OCI-LY1 (cell line): ENCODE data around the gene MED15.
"Not testable (repeated sequence)": the region's sequence is repeated elsewhere in the genome, so short reads cannot be mapped to it uniquely, and the experiment has no call there.

Experiments used
- H2AFZ ChIP-seq: fragments of 200-600 bp; sonication (generic), shearing (Covaris generic); 2 replicates; pipeline ENCODE4 v1.6.0; 2014; ENCODE audit warnings: antibody characterized with exemption, mild to moderate bottlenecking, low read length
- H3F3A ChIP-seq: fragments of 200-600 bp; sonication (generic), shearing (Covaris generic); 2 replicates; pipeline ENCODE4 v1.6.0; 2014; ENCODE audit warnings: mild to moderate bottlenecking, antibody characterized with exemption, low read length, moderate library complexity; ENCODE audit not compliant: insufficient read depth
- H3K27ac ChIP-seq: fragments of 200-600 bp; sonication (generic); 2 replicates; pipeline ENCODE4 v1.5.1; 2014; ENCODE audit warnings: low read length, mixed run types, mild to moderate bottlenecking, low read depth; ENCODE audit not compliant: poor library complexity, severe bottlenecking
- H3K27me3 ChIP-seq: fragments of 200-600 bp; sonication (generic); 2 replicates; pipeline ENCODE4 v1.6.0; 2014; ENCODE audit warnings: antibody characterized with exemption, mild to moderate bottlenecking, low read length, moderate library complexity; ENCODE audit not compliant: insufficient read depth
- H3K36me3 ChIP-seq: fragments of 200-600 bp; sonication (generic); 2 replicates; pipeline ENCODE4 v1.6.1; 2014; ENCODE audit warnings: mild to moderate bottlenecking, antibody characterized with exemption, low read length, moderate library complexity, mixed read lengths; ENCODE audit not compliant: insufficient read depth
- H3K4me1 ChIP-seq: fragments of 200-600 bp; sonication (generic); 2 replicates; pipeline ENCODE4 v1.5.1; 2014; ENCODE audit warnings: mild to moderate bottlenecking, low read length, moderate library complexity; ENCODE audit not compliant: insufficient read depth, severe bottlenecking
- H3K4me2 ChIP-seq: fragments of 200-600 bp; sonication (generic), shearing (Covaris generic); 2 replicates; pipeline ENCODE4 v1.6.1; 2014; ENCODE audit warnings: low read length
- H3K4me3 ChIP-seq: fragments of 200-600 bp; sonication (generic); 2 replicates; pipeline ENCODE4 v1.5.1; 2014; ENCODE audit warnings: low read length, low read depth, mild to moderate bottlenecking, mixed read lengths; ENCODE audit not compliant: poor library complexity, severe bottlenecking
- H3K79me2 ChIP-seq: fragments of 200-600 bp; shearing (Covaris generic); 2 replicates; pipeline ENCODE4 v1.6.1; 2016; ENCODE audit warnings: mixed run types, low read length, mixed read lengths; ENCODE audit not compliant: insufficient read depth
- H3K9ac ChIP-seq: fragments of 200-600 bp; sonication (generic), shearing (Covaris generic); 2 replicates; pipeline ENCODE4 v1.6.1; 2014; ENCODE audit warnings: mild to moderate bottlenecking, low read length, mixed read lengths
- H3K9me2 ChIP-seq: fragments of 200-600 bp; sonication (generic), shearing (Covaris generic); 2 replicates; pipeline ENCODE4 v1.6.1; 2014; ENCODE audit warnings: low read depth, mild to moderate bottlenecking, low read length, mixed read lengths
- H3K9me3 ChIP-seq: fragments of 200-600 bp; shearing (Covaris generic); 2 replicates; pipeline ENCODE4 v1.6.1; 2014; ENCODE audit warnings: low read length, mixed read lengths
- H4K20me1 ChIP-seq: fragments of 200-600 bp; sonication (generic), shearing (Covaris generic); 2 replicates; pipeline ENCODE4 v1.6.0; 2016; ENCODE audit warnings: mild to moderate bottlenecking, low read length; ENCODE audit not compliant: insufficient read depth
- EZH2 ChIP-seq: fragments of 200-600 bp; sonication (generic), shearing (Covaris generic); IDR thresholded peaks from 2 replicates; pipeline ENCODE4 v1.8.0; 2017; ENCODE audit warnings: borderline replicate concordance, mixed run types, mild to moderate bottlenecking, antibody characterized with exemption, low read length, moderate library complexity, mixed read lengths
- TF ChIP-seq, protein P1 (sequence below): fragments of 200-600 bp; sonication (generic), shearing (Covaris generic); IDR thresholded peaks from 2 replicates; pipeline ENCODE4 v1.5.1; 2017; ENCODE audit warnings: mild to moderate bottlenecking, antibody characterized with exemption, low read length, moderate library complexity, mixed read lengths

Gene MED15

DNA sequence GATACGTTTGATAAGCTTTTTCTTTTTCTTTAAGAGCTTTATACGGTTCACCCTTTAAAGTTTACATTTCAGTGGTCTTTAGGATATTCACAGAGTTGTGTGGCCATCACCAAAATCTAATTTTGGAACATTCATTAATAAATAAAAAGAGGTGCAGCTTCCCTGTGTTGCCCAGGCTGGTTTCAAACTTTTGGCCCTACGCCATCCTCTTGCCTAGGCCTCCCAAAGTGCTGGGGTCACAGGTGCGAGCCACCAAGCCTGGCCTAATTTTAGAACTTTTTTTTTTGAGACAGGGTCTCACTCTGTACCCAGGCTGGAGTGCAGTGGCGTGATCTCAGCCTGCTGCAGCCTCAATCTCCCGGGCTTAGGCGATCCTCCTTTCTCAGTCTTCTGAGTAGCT is 30.6 kb downstream of the MED15 start:
- H4K20me1 ChIP-seq, result no peaks in the 10 kb centered on the region
- no peak overlapping the region for H3K4me3 ChIP-seq
- no peak overlapping the region for H3K9ac ChIP-seq
- no peaks in the 10 kb centered on the region for H3K9me3 ChIP-seq
- no peaks in the 10 kb centered on the region for H3F3A ChIP-seq
- H3K79me2 ChIP-seq, result no peaks in the 10 kb centered on the region
- H3K36me3 ChIP-seq, result peaks cover 63% of the 10 kb centered on the region
- H3K27me3 ChIP-seq, result no peaks in the 10 kb centered on the region
- H2AFZ ChIP-seq, result no peak overlapping the region
- H3K9me2 ChIP-seq, result no peaks in the 10 kb centered on the region
- TF ChIP-seq, protein P1, sequence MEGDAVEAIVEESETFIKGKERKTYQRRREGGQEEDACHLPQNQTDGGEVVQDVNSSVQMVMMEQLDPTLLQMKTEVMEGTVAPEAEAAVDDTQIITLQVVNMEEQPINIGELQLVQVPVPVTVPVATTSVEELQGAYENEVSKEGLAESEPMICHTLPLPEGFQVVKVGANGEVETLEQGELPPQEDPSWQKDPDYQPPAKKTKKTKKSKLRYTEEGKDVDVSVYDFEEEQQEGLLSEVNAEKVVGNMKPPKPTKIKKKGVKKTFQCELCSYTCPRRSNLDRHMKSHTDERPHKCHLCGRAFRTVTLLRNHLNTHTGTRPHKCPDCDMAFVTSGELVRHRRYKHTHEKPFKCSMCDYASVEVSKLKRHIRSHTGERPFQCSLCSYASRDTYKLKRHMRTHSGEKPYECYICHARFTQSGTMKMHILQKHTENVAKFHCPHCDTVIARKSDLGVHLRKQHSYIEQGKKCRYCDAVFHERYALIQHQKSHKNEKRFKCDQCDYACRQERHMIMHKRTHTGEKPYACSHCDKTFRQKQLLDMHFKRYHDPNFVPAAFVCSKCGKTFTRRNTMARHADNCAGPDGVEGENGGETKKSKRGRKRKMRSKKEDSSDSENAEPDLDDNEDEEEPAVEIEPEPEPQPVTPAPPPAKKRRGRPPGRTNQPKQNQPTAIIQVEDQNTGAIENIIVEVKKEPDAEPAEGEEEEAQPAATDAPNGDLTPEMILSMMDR, result no peak
- no peak for TF ChIP-seq EZH2
- H3K27ac ChIP-seq, result no peak overlapping the region
- H3K4me2 ChIP-seq, result no peak overlapping the region
- H3K4me1 ChIP-seq, result no peaks in the 10 kb centered on the region

GRCh38 chr22:20538875-20539274 is 31.5 kb downstream of the MED15 start:
- not testable (repeated sequence) for H3K9ac ChIP-seq, H3K9me2 ChIP-seq, H4K20me1 ChIP-seq, H3K4me3 ChIP-seq, H3K4me2 ChIP-seq, H3K27ac ChIP-seq, H3K79me2 ChIP-seq, H3K9me3 ChIP-seq, H3K27me3 ChIP-seq, H3F3A ChIP-seq, H3K4me1 ChIP-seq, H2AFZ ChIP-seq
- peaks cover 67% of the 10 kb centered on the region for H3K36me3 ChIP-seq

- no peak overlapping the region for H3K9ac ChIP-seq
- H3K4me2 ChIP-seq, result no peak overlapping the region
- no peaks in the 10 kb centered on the region for H3F3A ChIP-seq
- no peaks in the 10 kb centered on the region for H3K9me2 ChIP-seq
- peaks cover under 1% of the 10 kb centered on the region; the same call in 1 of the 2 replicates for H3K79me2 ChIP-seq
- H3K36me3 ChIP-seq, result peaks cover 75% of the 10 kb centered on the region
- no peaks in the 10 kb centered on the region for H4K20me1 ChIP-seq
- no peaks in the 10 kb centered on the region for H3K27me3 ChIP-seq
- no peak for TF ChIP-seq EZH2
- TF ChIP-seq, protein P1, result no peak
- no peak overlapping the region for H3K27ac ChIP-seq
- peaks cover 2% of the 10 kb centered on the region; the same call in 1 of the 2 replicates for H3K9me3 ChIP-seq
- H2AFZ ChIP-seq, result no peak overlapping the region
- no peak overlapping the region for H3K4me3 ChIP-seq
- H3K4me1 ChIP-seq, result no peaks in the 10 kb centered on the region
Observed at GRCh38 chr22:20542055-20542454, 34.6 kb downstream of the MED15 start.

DNA sequence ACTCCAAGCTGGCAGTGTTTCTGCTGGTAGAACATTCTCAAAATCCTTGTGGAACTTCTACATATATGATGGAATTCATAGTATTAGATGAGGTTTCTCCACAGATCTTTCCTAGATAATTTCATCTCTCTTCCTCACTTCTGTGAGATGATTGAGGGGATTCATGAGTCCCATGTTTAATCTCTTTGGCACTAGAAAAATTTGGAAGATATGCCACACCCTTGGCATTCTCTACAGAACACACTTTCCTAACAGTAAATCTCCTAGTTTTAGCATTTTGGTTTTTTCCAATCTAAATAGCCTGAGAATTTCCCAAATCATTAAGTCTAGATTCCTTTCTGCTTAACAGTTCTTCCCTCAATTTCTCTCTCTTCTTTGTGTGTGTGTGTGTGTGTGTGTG is 35.3 kb downstream of the MED15 start:
- H3K9me3 ChIP-seq, result peaks cover 2% of the 10 kb centered on the region; the same call in 1 of the 2 replicates
- no peak for TF ChIP-seq EZH2
- TF ChIP-seq, protein P1, result no peak
- no peak overlapping the region for H3K27ac ChIP-seq
- peaks cover 68% of the 10 kb centered on the region for H3K36me3 ChIP-seq
- peaks cover 3% of the 10 kb centered on the region; the same call in 1 of the 2 replicates for H3K79me2 ChIP-seq
- no peak overlapping the region for H3K4me2 ChIP-seq
- H3F3A ChIP-seq, result no peaks in the 10 kb centered on the region
- no peaks in the 10 kb centered on the region for H3K27me3 ChIP-seq
- H4K20me1 ChIP-seq, result no peaks in the 10 kb centered on the region
- no peaks in the 10 kb centered on the region for H3K4me1 ChIP-seq
- H3K4me3 ChIP-seq, result no peak overlapping the region
- no peaks in the 10 kb centered on the region for H3K9me2 ChIP-seq
- no peak overlapping the region for H3K9ac ChIP-seq
- no peak overlapping the region for H2AFZ ChIP-seq

GRCh38 chr22:20545318-20545634 is 37.9 kb downstream of the MED15 start:
- H3K4me2 ChIP-seq, H2AFZ ChIP-seq, H3K27me3 ChIP-seq, H3K27ac ChIP-seq, H3K79me2 ChIP-seq, H3F3A ChIP-seq, H3K9me2 ChIP-seq, H3K9me3 ChIP-seq, H4K20me1 ChIP-seq, H3K9ac ChIP-seq, H3K4me3 ChIP-seq: not testable (repeated sequence)
- Histone ChIP-seq H3K4me1 (peaks cover 20% of the 10 kb centered on the region), H3K36me3 (peaks cover 44% of the 10 kb centered on the region)
